Effector memory CD4-positive, alpha-beta T cell (primary cell): ENCODE measurements around the gene TFDP2.
"Not testable (repeated sequence)": the region's sequence is repeated elsewhere in the genome, so short reads cannot be mapped to it uniquely, and the experiment has no call there.

ENCODE experiments used
- DNase-seq, 3 donors: peaks; one replicate each; pipeline ENCODE4 v3.0.0-alpha.2; 2020
- H3K27ac ChIP-seq: 2 replicates; pipeline ENCODE4 v1.7.0; 2013; ENCODE audit warnings: mild to moderate bottlenecking, low read length, moderate library complexity; ENCODE audit not compliant: insufficient read depth, poor library complexity, severe bottlenecking
- H3K27me3 ChIP-seq: replicated peaks from 2 replicates; pipeline ENCODE4 v1.7.0; 2013; ENCODE audit warnings: mild to moderate bottlenecking, low read length; ENCODE audit not compliant: insufficient read depth, control insufficient read depth, poor library complexity, severe bottlenecking
- H3K36me3 ChIP-seq: 2 replicates; pipeline ENCODE4 v1.7.0; 2013; ENCODE audit warnings: mild to moderate bottlenecking, low read length, moderate library complexity; ENCODE audit not compliant: control insufficient read depth, insufficient read depth
- H3K4me1 ChIP-seq: 2 replicates; pipeline ENCODE4 v1.7.0; 2013; ENCODE audit warnings: low read length, mild to moderate bottlenecking; ENCODE audit not compliant: control insufficient read depth, insufficient read depth, poor library complexity, severe bottlenecking
- H3K4me3 ChIP-seq: 2 replicates; pipeline ENCODE4 v1.7.0; 2013; ENCODE audit warnings: low read length, low read depth, mild to moderate bottlenecking; ENCODE audit not compliant: insufficient read depth, poor library complexity, severe bottlenecking
- H3K9me3 ChIP-seq: 2 replicates; pipeline ENCODE4 v1.7.0; 2013; ENCODE audit warnings: mild to moderate bottlenecking, low read length, moderate library complexity; ENCODE audit not compliant: control insufficient read depth

The TFDP2 gene

GRCh38 chr3:142151828-142152227 is 2.5 kb upstream of the TFDP2 start:
- Histone ChIP-seq H3K4me3 (no peak overlapping the region), H3K36me3 (no peaks in the 10 kb centered on the region), H3K4me1 (no peaks in the 10 kb centered on the region), H3K27me3 (no peaks in the 10 kb centered on the region), H3K9me3 (no peaks in the 10 kb centered on the region), H3K27ac (no peak overlapping the region)
- no peak for DNase-seq

GRCh38 chr3:142151240-142151639 is 1.9 kb upstream of the TFDP2 start:
- no peaks in the 10 kb centered on the region for H3K27me3 ChIP-seq
- no peak for DNase-seq
- H3K9me3 ChIP-seq, result no peaks in the 10 kb centered on the region
- H3K27ac ChIP-seq, result no peak overlapping the region
- no peaks in the 10 kb centered on the region for H3K4me1 ChIP-seq
- H3K36me3 ChIP-seq, result no peaks in the 10 kb centered on the region
- H3K4me3 ChIP-seq, result no peak overlapping the region

DNA sequence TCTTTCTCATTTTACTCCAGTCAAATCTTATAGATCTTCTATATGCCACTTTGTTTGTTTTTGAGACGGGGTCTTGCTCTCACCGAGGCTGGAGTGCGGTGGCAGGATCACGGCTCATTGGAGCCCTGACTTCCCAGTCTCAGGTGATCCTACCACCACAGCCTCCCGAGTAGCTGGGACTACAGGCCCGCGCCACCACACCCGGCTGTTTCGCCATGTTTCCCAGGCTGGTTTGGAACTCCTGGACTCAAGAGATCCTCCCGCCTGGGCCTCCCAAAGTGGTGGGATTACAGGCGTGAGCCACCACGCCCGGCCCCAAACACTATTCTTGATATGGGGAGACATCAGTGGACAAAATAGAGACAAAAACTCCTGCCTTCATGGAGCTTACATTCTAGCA is 927 bp upstream of the TFDP2 start:
- H3K27ac ChIP-seq, result no peak overlapping the region
- no peaks in the 10 kb centered on the region for H3K36me3 ChIP-seq
- H3K27me3 ChIP-seq, result no peaks in the 10 kb centered on the region
- H3K4me3 ChIP-seq, result no peak overlapping the region
- H3K4me1 ChIP-seq, result no peaks in the 10 kb centered on the region
- no peak for DNase-seq
- no peaks in the 10 kb centered on the region for H3K9me3 ChIP-seq

DNA sequence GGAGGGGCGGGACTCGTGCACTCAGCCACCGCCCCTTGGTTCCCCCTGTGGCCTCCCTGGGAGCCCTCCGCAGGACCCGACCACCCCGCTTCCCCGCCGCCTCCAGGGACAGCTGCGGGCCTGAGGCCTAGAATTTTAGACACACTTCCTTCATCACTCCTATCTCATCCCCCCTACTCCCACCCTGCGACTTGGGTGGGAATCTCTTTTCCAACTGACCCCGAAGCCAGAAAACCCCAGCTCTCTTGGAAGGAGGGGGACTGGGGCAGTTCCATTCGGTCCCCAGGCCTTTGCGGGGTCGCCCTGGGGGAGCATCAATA is 289 bp upstream of the TFDP2 start:
- Histone ChIP-seq H3K27ac (peak overlapping the region; percentile 14), H3K4me1 (no peaks in the 10 kb centered on the region), H3K9me3 (no peaks in the 10 kb centered on the region), H3K27me3 (no peaks in the 10 kb centered on the region), H3K4me3 (peak overlapping the region; percentile 81), H3K36me3 (no peaks in the 10 kb centered on the region)
- no peak for DNase-seq

GRCh38 chr3:142148044-142148791 is 1.1 kb downstream of the TFDP2 start:
- DNase-seq, result no peak
- H3K4me3 ChIP-seq, result peak overlapping the region; percentile 81
- no peaks in the 10 kb centered on the region for H3K9me3 ChIP-seq
- no peaks in the 10 kb centered on the region for H3K27me3 ChIP-seq
- no peaks in the 10 kb centered on the region for H3K4me1 ChIP-seq
- H3K27ac ChIP-seq, result no peak overlapping the region
- H3K36me3 ChIP-seq, result no peaks in the 10 kb centered on the region

- not testable (repeated sequence) for DNase-seq, H3K36me3 ChIP-seq, H3K4me3 ChIP-seq, H3K27ac ChIP-seq, H3K27me3 ChIP-seq, H3K9me3 ChIP-seq, H3K4me1 ChIP-seq
Measured at GRCh38 chr3:142144587-142144986, 4.8 kb downstream of the TFDP2 start.

GRCh38 chr3:142140608-142141285 is 8.6 kb downstream of the TFDP2 start:
- H3K27ac ChIP-seq, H3K4me3 ChIP-seq, DNase-seq, H3K9me3 ChIP-seq, H3K36me3 ChIP-seq, H3K27me3 ChIP-seq, H3K4me1 ChIP-seq: not testable (repeated sequence)

DNA sequence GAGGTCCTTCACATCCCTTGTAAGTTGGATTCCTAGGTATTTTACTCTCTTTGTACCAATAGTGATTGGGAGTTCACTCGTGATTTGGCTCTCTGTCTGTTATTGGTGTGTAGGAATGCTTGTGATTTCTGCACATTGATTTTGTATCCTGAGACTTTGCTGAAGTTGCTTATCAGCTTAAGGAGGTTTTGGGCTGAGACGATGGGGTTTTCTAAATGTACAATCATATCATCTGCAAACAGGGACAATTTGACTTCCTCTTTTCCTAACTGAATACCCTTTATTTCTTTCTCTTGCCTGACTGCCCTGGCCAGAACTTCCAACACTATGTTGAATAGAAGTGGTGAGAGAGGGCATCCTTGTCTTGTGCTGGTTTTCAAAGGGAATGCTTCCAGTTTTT is 12.3 kb downstream of the TFDP2 start:
- not testable (repeated sequence) for H3K36me3 ChIP-seq, H3K9me3 ChIP-seq, H3K27ac ChIP-seq, H3K27me3 ChIP-seq, DNase-seq, H3K4me3 ChIP-seq, H3K4me1 ChIP-seq

DNA sequence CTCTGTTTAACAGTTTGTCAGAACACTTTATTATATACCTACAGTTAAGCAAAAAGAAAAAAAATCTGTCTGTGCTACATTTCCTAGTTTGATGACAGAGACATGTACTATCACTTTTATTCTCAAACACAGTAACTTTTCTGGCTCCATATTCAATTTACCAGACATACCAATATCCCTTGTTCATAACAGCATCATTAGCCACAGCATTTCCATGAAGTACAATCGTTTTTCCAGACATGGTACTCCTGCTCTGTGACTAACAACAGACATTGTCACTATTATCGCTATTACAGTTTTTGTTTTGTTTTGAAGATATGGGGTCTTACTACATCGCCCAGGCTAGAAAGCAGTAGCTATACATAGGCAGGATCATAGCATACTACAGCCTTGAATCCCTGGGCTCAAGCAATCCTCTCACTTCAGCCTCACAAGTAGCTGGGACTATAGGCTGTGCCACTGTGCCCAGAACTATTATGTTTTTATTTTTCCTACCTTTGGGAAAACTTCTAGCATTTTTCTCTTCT is 14.5 kb downstream of the TFDP2 start:
- H3K27ac ChIP-seq, result no peak overlapping the region
- no peaks in the 10 kb centered on the region for H3K4me1 ChIP-seq
- H3K9me3 ChIP-seq, result no peaks in the 10 kb centered on the region
- no peak overlapping the region for H3K4me3 ChIP-seq
- no peaks in the 10 kb centered on the region for H3K27me3 ChIP-seq
- no peak for DNase-seq
- H3K36me3 ChIP-seq, result no peaks in the 10 kb centered on the region

DNA sequence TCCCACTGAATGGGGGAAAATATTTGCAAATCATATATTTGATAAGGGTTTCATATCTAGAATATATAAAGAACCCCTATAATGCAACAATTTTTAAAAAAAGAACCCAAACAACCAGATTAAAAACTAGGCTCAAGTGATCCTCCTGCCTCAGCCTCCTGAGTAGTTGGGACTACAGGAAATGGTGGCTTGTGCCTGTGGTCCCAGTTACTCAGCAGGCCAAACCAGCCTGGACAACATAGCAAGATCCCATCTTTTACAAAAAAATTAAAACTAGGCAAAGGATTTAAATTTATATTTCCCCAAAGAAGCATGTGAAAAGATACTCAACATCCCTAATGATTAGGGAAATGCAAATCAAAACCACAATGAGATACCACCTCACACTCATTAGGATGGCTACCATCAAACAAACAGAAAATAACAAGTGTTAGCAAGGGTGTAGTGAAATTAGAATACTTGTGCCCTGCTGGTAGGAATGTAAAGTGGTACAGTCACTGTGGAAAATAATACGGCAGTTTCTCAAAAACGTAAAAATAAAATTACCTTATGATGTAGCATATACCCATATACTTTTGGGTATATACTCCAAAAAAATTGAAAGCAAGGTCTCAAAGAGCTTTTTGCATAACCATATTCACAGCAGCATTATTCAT is 19.7 kb downstream of the TFDP2 start:
- Histone ChIP-seq H3K36me3 (no peaks in the 10 kb centered on the region), H3K4me1 (no peaks in the 10 kb centered on the region), H3K27ac (no peak overlapping the region), H3K27me3 (no peaks in the 10 kb centered on the region), H3K9me3 (no peaks in the 10 kb centered on the region), H3K4me3 (no peak overlapping the region)
- DNase-seq, result no peak
